Right lobe of liver (tissue), 6 donors: Measurements from ENCODE around the gene CAPN14. TPM values are rescaled to one million over a fixed set of nuclear protein-coding genes. Genes with fewer than 3 reads are reported as not detected.

Experiments
- ATAC-seq, 4 donors: fragments of 200-7000 bp; cut with Tn5 transposase; one replicate each; pipeline ENCODE4 v1.9.1; 2020; ENCODE audit warnings: mild to moderate bottlenecking in 4 of 4, moderate library complexity in 4 of 4
- DNase-seq, 3 donors: peaks; one replicate each; pipeline ENCODE4 v3.0.0-alpha.2; 2020
- H3K27ac ChIP-seq, 3 donors: fragments of 200-600 bp; one replicate each; pipeline ENCODE4 v1.8.0; 2022
- H3K27me3 ChIP-seq, 2 donors: fragments of 200-600 bp; one replicate each; pipeline ENCODE4 v1.8.0; 2022
- H3K36me3 ChIP-seq, 4 donors: fragments of 200-600 bp; sonication (generic) in 1 of 4; one replicate each; pipeline versions ENCODE4 v1.5.1 to v1.8.0; 2017 to 2022; ENCODE audit warnings: control low read depth in 1 of 4
- H3K4me1 ChIP-seq, 4 donors: fragments of 200-600 bp; sonication (generic) in 1 of 4; one replicate each; pipeline versions ENCODE4 v1.5.1 to v1.8.0; 2017 to 2022; ENCODE audit warnings: control low read depth in 1 of 4
- H3K4me3 ChIP-seq, 3 donors: fragments of 200-600 bp; one replicate each; pipeline ENCODE4 v1.8.0; 2022
- H3K9me3 ChIP-seq, 4 donors: fragments of 200-600 bp; sonication (generic) in 1 of 4; one replicate each; pipeline versions ENCODE4 v1.5.1 to v1.8.0; 2017 to 2022; ENCODE audit warnings: control low read depth in 1 of 4
- POLR2A ChIP-seq: fragments of 450-650 bp; IDR thresholded peaks from one replicate; pipeline ENCODE4 v1.6.1; 2017; ENCODE audit warnings: antibody characterized with exemption, mild to moderate bottlenecking
- WGBS: methylation state at CpG from one replicate; pipeline ENCODE4 v1.1.6; 2018; ENCODE audit warnings: low coverage, low lambda C conversion rate; ENCODE audit not compliant: insufficient coverage; ENCODE audit errors: missing lambda C conversion rate; 5-methylcytosine and 5-hydroxymethylcytosine counted together
- intact Hi-C, 2 donors: fragments of 100-400 bp; cut with DNase I; formaldehyde crosslinking; loops; one replicate each; pipeline versions ENCODE4 v1.11.2 to v1.14.1; 2022
- total RNA-seq, 6 experiments: library from RNA; depleted of rRNA in 2 of 6; stranded (reverse); fragments of >200 nt in 2 of 6; fragmentation: NEBNext Ultra II Directional in 3 of 6; extraction: Animal tissue kit (Norgen Biotek cat#: 25700) in 3 of 6; gene quantifications; one replicate each; pipeline versions ENCODE4 v1.1.0 to v1.2.4, GENCODE V29; 2016 to 2023
- TF ChIP-seq, protein P1 (sequence below), 4 donors: fragments of 200-600 bp in 3 of 4; fragments of 450-650 bp in 1 of 4; IDR thresholded peaks; one replicate each; pipeline versions ENCODE4 v1.5.1 to v1.8.0; 2016 to 2022; ENCODE audit warnings: antibody characterized with exemption in 4 of 4, mild to moderate bottlenecking in 2 of 4
- donor health status: DM: no; HTN: yes; CAD: no.
- donor health status: DM: no; HTN: no; CAD: no.
- donor health status: DM: no; HTN: no; CAD: no.
- donor health status: DM: no; HTN: yes; CAD: no.
- donor health status: DM: no; HTN: yes; CAD: no.

CAPN14 gene
- total RNA-seq, 6 experiments from 2014 or later: 0.12 TPM; not detected in 5

DNA sequence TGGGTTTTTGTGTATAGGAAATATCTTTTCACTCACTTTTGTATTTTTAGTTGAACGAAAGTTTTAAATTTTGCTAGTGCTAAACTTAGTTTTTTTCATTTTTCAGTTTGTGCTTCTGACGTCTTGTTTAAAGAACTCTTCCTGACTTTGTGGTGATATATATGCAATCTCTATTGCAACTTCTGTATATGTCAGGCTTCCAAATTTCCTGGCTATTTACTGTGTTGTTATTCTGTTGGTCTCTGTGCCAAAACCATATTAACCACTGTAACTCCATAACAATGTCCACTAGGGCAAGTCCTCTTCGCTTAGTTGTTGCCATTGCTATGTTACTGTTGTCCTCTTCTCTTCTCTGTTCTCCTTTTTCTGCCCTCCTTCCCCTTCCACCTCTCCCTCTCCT lies 13.4 kb upstream of the CAPN14 start:
- TF ChIP-seq, protein P1, sequence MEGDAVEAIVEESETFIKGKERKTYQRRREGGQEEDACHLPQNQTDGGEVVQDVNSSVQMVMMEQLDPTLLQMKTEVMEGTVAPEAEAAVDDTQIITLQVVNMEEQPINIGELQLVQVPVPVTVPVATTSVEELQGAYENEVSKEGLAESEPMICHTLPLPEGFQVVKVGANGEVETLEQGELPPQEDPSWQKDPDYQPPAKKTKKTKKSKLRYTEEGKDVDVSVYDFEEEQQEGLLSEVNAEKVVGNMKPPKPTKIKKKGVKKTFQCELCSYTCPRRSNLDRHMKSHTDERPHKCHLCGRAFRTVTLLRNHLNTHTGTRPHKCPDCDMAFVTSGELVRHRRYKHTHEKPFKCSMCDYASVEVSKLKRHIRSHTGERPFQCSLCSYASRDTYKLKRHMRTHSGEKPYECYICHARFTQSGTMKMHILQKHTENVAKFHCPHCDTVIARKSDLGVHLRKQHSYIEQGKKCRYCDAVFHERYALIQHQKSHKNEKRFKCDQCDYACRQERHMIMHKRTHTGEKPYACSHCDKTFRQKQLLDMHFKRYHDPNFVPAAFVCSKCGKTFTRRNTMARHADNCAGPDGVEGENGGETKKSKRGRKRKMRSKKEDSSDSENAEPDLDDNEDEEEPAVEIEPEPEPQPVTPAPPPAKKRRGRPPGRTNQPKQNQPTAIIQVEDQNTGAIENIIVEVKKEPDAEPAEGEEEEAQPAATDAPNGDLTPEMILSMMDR (IDR thresholded peaks at IDR 0.05): no peak
- no peak for DNase-seq
- no peak for ATAC-seq
- no peak overlapping the region for H3K27ac ChIP-seq
- intact Hi-C loops: no loop called here
- peaks cover 0 to 7% (median 0%) of the 10 kb centered on the region in 4 donors for H3K4me1 ChIP-seq
- no peaks in the 10 kb centered on the region for H3K27me3 ChIP-seq
- H3K36me3 ChIP-seq: no peaks in the 10 kb centered on the region
- no peaks in the 10 kb centered on the region for H3K9me3 ChIP-seq
- H3K4me3 ChIP-seq: no peak overlapping the region
- 66% methylated on average over 3 of the region's 3 CpGs for WGBS

DNA sequence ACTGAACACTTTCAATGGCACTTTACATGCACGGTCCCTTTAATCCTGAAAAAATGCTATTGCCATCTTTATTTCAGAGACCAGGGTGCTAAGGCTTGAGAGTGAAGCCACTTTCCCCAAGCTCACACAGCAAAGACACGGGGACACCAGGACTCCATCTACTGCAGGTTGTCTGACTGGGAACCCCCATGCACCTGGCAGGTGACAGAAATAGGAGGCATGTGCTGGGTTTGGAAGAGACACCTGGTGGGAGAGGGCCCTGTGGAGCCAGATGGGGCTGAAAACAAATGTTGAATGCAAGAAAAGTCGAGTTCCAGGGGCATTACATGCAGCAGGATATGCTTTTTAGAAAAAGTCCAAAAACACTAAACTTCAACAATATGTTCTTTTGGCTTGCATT lies 11.4 kb upstream of the CAPN14 start:
- no peaks in the 10 kb centered on the region for H3K36me3 ChIP-seq
- intact Hi-C loops: no loop called here
- 55% methylated on average over 3 of the region's 3 CpGs for WGBS
- no peak for ATAC-seq
- no peak overlapping the region for H3K27ac ChIP-seq
- H3K4me3 ChIP-seq: no peak overlapping the region
- no peak for TF ChIP-seq POLR2A
- TF ChIP-seq, protein P1 (IDR thresholded peaks at IDR 0.05): no peak
- H3K9me3 ChIP-seq: no peaks in the 10 kb centered on the region
- DNase-seq: peak in 1 of 3 donors; percentile 20
- H3K4me1 ChIP-seq: no peaks in the 10 kb centered on the region
- H3K27me3 ChIP-seq: no peaks in the 10 kb centered on the region

- ATAC-seq (no peak), DNase-seq (peak in 1 of 3 donors; percentile 19)
- TF ChIP-seq, protein P1 (IDR thresholded peaks at IDR 0.05): no peak
- no peak for TF ChIP-seq POLR2A
- Histone ChIP-seq H3K9me3 (no peaks in the 10 kb centered on the region), H3K27me3 (no peaks in the 10 kb centered on the region), H3K4me1 (no peaks in the 10 kb centered on the region), H3K4me3 (no peak overlapping the region), H3K36me3 (no peaks in the 10 kb centered on the region), H3K27ac (no peak overlapping the region)
- intact Hi-C loops: no loop called here
- 67% methylated on average over 8 of the region's 10 CpGs for whole genome bisulfite sequencing
Measured at GRCh38 chr2:31227711-31228125, 10.4 kb upstream of the CAPN14 start.

GRCh38 chr2:31227110-31227509 lies 9.8 kb upstream of the CAPN14 start:
- Histone ChIP-seq H3K27ac (no peak overlapping the region), H3K4me3 (no peak overlapping the region), H3K9me3 (no peaks in the 10 kb centered on the region), H3K4me1 (no peaks in the 10 kb centered on the region), H3K36me3 (no peaks in the 10 kb centered on the region), H3K27me3 (no peaks in the 10 kb centered on the region)
- intact Hi-C loops: no loop called here
- DNase-seq: peak in 1 of 3 donors; percentile 3
- TF ChIP-seq, protein P1 (IDR thresholded peaks at IDR 0.05): no peak
- TF ChIP-seq POLR2A: no peak
- 55% methylated on average over 5 of the region's 6 CpGs for WGBS
- ATAC-seq: no peak

GRCh38 chr2:31226266-31226665 lies 9.0 kb upstream of the CAPN14 start:
- no peak for ATAC-seq

More at GRCh38 chr2:31226266-31226665, 9.0 kb upstream of the CAPN14 start:
- intact Hi-C loops: no loop called here
- DNase-seq: peak in 1 of 3 donors; percentile 14
- Histone ChIP-seq H3K4me3 (no peak overlapping the region), H3K27me3 (no peaks in the 10 kb centered on the region), H3K36me3 (no peaks in the 10 kb centered on the region), H3K9me3 (no peaks in the 10 kb centered on the region), H3K27ac (no peak overlapping the region), H3K4me1 (no peaks in the 10 kb centered on the region)
- TF ChIP-seq, protein P1 (IDR thresholded peaks at IDR 0.05): no peak
- no peak for TF ChIP-seq POLR2A
- WGBS: 15% methylated on average over 2 of the region's 2 CpGs
